Measurements from ENCODE around the gene MAPK8.

DNA sequence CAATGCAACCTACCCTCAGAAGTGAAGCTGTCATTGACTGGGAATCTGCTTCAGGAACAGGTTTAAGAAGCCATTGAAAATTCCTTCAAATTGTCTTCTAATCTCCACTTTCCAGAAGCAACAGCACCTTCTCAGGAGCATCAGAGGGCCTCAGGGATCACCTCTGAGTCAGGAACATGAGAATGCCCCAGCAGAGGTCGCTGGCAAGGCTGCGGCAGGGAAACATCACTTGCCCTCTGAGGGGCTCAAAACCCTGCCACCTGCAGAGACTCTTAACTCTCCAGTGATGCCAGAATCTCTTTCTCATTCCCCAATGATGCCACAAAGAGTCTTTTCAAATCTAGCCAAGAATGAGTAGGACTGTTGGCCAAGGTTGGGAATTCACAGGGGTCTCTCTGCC lies 5.9 kb upstream of the MAPK8 start:
- TF ChIP-seq POLR2AphosphoS5 (IDR thresholded peaks at IDR 0.05; ENCODE audit: low read depth, low read length) (no peak), POLR2A (IDR thresholded peaks at IDR 0.05; ENCODE audit: low read depth, low read length) (no peak)
